GM18870 (cell line): ENCODE data around the gene SNRNP200.

Experiments
- ATAC-seq: cut with Tn5 transposase; IDR thresholded peaks from one replicate; pipeline ENCODE4 v1.9.1; 2021; ENCODE audit warnings: moderate library complexity; ENCODE audit not compliant: unreplicated experiment

SNRNP200 gene

GRCh38 chr2:96253006-96253405 lies 52.3 kb downstream of the SNRNP200 start:
- no peak for ATAC-seq

DNA sequence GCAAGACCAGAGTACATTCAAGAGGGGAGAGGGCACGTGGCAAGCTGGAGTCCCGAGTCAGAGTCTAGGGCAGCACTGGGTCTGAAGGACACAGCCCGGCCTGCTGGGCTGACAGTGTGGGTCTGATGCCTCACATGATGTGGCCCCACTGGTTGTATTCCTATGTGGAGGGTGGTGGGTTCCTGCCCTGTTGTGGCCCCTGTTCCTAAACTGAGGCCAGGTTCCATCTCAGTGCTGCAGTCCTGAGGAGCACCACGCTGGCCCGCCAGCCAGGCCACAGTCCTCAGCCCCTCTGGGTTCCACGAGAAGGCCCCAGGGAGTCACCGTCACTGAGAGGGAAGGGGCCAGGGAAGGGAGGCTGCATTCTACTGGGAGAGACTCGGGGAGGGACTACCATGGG lies 52.8 kb downstream of the SNRNP200 start:
- ATAC-seq, result no peak

GRCh38 chr2:96251721-96252292 lies 53.5 kb downstream of the SNRNP200 start:
- ATAC-seq, result no peak

DNA sequence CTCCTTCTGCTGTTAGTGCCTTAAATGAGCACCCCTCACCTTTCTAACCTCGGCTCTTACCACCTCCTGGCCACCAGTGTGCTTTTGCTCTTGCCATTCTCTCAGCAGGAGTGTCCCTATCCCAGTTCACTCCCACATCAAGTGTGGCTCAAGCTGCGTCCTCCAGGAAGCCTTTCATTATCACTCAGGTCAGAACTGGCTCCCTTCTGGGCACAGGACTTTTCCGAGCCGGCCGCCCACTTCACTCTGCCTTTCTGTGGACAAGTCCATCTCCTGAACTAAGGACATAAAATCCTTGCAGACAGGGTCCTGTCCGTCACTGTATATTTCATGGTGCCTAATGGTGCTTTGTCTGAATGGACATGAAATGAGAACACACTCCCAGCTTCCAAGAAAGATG lies 55.2 kb downstream of the SNRNP200 start:
- ATAC-seq, result no peak

DNA sequence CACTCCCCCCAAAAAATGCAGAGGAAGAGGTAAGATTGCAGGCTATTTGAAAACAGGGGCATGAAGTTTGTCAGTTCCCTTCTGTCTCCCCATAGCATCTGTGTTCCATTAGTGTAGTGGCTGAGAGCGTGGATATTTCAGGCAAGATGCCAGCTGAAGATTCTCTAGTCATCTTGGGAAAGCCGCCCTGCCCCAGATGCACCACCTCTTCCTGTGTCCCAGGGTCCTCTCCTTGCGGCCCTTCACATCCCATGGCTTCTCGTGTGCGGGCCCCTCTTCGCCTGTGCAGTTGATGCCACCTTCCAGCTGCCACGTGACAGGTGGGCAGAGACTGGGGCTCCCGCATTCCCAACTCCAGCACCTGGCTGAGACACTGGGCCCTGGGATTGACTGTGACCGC lies 55.7 kb downstream of the SNRNP200 start:
- ATAC-seq, result no peak

DNA sequence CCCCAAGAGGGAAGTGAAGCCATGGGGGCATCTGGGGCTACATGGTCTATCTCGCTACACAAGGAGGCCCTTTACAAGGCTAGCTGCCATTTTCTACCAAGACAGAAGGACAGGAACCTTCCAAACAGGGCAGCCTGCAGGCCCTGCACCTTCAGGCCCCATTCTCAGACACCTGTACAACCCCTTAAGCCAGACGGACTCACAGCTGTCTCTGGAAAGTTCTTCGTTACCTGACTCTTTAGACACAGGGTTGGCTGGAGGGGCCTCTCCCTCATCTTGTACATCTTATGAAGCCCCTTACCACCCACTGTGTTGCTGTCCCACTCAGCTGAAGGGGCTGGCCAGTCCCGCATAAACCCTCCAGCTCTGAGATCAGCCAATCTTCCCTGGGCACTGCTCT lies 56.7 kb downstream of the SNRNP200 start:
- no peak for ATAC-seq

GRCh38 chr2:96247896-96248295 lies 57.5 kb downstream of the SNRNP200 start:
- no peak for ATAC-seq

DNA sequence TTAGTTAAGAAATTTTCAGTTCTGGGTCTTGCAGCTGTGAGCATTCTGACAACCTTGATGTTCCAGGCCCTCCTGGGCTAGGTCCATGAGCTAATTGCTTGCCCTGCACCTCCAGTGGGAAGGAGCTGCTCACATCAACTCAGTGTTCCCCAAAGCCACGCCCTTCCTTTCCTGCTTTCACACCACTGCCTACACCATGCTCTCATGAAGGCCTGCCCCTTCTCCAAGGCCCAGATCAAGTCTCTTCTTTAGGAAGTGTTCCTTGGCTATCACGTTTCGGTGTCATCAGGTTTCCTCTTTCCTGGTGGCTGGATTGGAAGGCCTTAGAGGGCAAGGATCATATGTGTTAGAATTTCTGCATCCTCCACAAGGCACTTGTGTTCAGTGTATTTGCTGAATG lies 58.3 kb downstream of the SNRNP200 start:
- ATAC-seq, result no peak

DNA sequence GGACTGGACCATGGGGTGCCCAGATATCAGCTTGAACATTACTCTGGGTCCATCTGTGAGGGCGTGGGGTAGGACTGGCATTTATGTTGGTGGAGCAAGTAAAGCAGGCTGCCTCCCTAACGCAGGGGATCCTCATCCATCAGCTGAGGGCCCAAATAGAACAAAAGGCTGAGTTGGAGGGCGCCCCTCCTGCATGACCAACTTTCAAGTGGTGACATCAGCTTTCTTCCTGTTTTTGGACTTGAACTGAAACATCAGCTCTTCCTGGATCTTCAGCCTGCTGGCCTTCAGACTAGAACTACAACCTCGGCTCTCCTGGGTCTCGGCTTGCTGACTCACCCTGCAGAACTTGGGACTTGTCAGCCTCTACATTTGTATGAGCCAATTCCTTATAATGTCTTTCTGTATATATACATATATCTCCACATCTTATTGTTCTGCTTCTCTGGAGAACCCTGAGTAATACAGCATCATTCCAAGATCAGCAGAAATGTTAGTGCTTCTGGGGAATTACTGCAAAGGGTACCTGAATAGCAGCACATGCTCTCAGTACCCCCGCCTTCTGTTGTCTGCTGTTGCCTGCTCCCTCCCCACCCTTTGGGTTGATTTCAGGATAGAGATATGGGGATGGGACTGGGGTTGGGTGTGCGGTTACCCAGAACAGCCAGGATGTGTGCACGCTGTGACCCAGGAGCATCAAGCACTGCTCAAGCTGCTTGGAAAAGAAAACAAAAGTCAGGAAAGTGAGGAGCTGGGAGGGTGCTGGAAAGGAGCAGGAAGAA lies 59.5 kb downstream of the SNRNP200 start:
- no peak for ATAC-seq

- ATAC-seq, result no peak
Measured at GRCh38 chr2:96243843-96244242, 61.5 kb downstream of the SNRNP200 start.

DNA sequence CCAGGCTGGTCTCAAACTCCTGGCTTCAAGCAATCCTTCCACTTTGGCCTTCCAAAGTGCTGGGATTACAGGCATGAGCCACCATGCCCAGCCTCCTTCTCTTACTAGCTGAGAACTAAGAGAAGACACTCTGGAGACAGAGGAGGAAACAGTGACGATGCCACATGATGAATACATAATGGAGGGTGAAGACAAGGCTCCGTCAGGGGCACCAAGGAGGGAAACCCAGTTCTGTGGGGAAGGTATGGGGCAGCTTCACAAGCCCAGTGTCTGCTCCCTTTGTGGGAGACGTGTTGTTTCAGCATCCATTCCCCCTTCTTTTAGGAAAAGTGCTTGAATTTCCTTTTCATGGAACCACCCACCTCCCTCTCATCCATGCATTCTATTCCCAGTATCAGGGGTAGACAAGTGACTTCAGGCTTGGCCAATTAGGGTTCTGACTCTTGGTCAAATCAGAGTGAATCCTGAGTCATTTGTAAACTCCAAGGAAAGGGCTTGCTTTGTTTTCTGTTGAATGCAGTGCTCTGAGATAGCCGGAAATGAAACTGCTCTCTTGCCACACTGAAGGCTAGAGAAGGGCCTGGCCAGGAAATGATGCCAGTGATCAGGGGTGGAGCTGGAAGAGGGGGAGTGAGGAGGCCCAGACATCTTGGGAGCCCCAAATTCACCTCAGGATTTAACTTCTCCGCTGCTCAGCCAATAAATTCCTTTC lies 63.3 kb downstream of the SNRNP200 start:
- peak; percentile 84 for ATAC-seq

DNA sequence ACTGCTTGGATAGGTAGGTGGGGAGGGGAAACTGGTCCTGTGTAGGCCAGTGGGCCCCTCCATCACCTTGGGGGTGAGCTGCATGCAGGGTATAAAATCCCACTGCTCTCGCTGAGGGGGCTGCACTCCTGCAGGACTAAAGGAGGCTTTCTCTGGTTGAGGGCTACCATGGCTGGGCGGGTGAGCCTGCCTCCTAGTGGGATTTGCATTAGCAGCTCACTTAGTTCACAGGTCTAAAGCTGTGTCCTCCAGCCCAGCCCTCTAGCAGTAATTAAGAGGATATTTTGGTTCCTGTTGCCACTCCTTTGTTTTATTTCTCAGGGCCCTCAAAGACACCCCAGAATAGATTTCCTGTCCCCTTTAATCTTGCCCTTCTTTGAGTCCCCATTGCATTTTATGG lies 64.1 kb downstream of the SNRNP200 start:
- ATAC-seq, result no peak

DNA sequence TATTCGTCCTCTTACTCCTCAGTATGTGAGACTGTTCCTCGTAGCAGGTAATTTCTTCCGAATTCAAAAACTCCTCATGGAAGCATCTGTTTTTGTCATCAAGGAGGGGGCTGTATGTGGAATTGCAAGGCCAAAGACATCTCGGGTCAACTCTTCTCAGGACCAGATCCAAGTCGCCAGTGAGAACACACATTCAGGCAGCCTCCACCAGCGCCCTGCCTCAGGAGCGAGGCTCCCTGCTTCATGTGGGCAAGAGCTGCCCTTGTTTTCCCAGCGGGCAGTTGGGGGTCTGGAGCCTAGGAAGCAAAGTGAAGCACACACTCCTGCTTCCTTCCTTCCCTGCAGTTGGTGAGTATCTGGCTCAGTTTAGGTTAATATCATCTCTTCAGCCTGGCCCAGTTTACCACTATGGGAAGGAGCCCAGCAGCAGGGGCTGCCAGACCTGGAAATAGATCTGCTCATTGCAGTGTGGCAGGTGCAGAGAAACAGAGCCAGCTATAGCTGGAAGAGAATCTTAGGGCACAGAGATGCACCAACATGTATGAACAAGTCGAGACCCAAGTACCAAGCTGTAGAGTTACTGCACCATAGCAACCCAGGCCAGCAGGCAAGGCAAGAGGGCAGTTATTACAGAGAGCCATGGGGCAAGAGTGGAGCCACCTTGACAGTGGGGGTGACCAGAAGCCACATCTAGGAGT lies 64.9 kb downstream of the SNRNP200 start:
- no peak for ATAC-seq

GRCh38 chr2:96239745-96240264 lies 65.5 kb downstream of the SNRNP200 start:
- ATAC-seq, result no peak

DNA sequence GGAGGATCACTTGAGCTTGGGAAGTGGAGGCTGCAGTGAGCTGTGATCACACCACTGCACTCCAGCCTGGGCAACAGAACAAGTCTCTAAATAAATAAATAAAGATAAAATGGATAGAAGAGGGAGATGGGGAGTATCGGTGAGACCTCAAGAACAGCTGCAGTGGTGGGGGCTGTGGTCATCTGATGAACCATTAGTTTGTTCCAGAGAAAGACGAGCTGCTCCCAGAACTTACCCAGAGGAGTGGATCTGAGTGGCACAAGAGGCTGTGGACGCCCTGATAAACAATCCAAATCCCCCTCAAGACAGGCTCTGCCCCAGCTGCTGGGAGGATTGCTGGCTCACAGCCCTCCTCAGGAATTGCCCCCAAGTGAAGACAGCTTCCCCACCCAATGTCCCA lies 66.3 kb downstream of the SNRNP200 start:
- ATAC-seq, result no peak

GRCh38 chr2:96238266-96238665 lies 67.1 kb downstream of the SNRNP200 start:
- ATAC-seq, result no peak

GRCh38 chr2:96236882-96237281 lies 68.5 kb downstream of the SNRNP200 start:
- ATAC-seq, result no peak

GRCh38 chr2:96233880-96234316 lies 71.4 kb downstream of the SNRNP200 start:
- ATAC-seq, result peak; percentile 75

DNA sequence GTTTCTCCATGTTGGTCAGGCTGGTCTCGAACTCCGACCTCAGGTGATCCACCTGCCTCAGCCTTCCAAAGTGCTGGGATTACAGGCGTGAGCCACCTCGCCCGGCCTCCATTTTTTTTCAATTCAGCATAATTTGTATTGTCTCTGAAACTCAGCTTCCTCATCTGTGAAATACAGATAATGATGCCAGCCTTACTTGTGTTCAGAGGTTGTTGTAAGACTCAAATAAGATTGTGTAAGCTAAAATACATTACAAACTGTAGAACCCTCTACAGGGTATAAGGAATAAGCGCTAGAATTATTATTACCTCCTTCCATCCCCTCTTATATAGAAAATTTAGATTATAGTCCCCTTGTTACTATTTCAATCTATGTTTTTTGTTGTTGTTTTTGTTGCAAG lies 71.9 kb downstream of the SNRNP200 start:
- peak; percentile 7 for ATAC-seq

DNA sequence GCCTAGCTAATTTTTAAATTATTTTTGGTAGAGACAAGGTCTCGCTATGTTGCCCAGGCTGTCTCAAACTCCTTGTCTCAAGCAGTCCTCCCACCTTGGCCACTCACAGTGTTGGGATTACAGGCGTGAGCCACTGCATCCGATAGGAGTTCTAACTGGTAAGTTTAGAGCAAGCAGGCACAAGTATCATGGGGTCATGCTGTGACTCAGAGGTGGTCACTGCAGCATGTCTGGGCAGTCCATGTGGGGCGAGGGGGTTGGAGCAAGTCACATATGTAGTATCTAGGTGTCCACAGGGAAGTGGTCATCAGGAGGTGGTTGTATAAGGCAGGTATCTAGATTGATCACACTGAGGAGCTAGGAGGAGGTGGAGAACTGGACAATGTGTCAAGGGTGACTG lies 74.0 kb downstream of the SNRNP200 start:
- no peak for ATAC-seq

- peak; percentile 81 for ATAC-seq
Measured at GRCh38 chr2:96225016-96225533, 80.3 kb downstream of the SNRNP200 start.
